SK-N-SH (cell line): Measurements from ENCODE around the gene ALKBH8. TPM values are rescaled to one million over a fixed set of nuclear protein-coding genes. Genes with fewer than 3 reads are reported as not detected.

ENCODE experiments used
- CTCF ChIA-PET: fragments of 300-600, 350-600 bp; formaldehyde crosslinking; extraction: SDS; loops from one replicate; lab custom pipeline; 2021; lab: Yijun Ruan, JAX
- POLR2A ChIA-PET: fragments of 350-600 bp; sonication (Branson Sonifier 250); formaldehyde crosslinking; extraction: SDS; loops from one replicate; lab custom pipeline; 2020; ENCODE audit warnings: antibody characterized with exemption, inconsistent platforms; lab: Yijun Ruan, JAX
- DNase-seq: peaks from one replicate; pipeline ENCODE4 v3.0.0; 2012
- H2AFZ ChIP-seq: fragments of 200-600 bp; sonication (generic); 2 replicates; pipeline ENCODE4 v1.8.1; 2016; ENCODE audit warnings: antibody characterized with exemption, mild to moderate bottlenecking, low read depth
- H3F3A ChIP-seq: fragments of 200-600 bp; sonication (generic); replicated peaks from 2 replicates; pipeline ENCODE3; 2016; ENCODE audit warnings: antibody characterized with exemption, mild to moderate bottlenecking; ENCODE audit not compliant: insufficient read depth
- H3K27ac ChIP-seq, 2 experiments: fragments of 200-500 bp in 1 of 2; fragments of 200-600 bp in 1 of 2; sonication (Bioruptor generic) in 1 of 2; sonication (generic), shearing (Covaris generic) in 1 of 2; 2 replicates each; pipeline versions ENCODE4 v1.5.1 to v1.6.1; 2014 to 2016; ENCODE audit warnings: low read depth in 2 of 2, inconsistent platforms in 1 of 2, low read length in 1 of 2, mild to moderate bottlenecking in 1 of 2, mixed read lengths in 1 of 2
- H3K27me3 ChIP-seq: fragments of 200-600 bp; sonication (generic), shearing (Covaris generic); 2 replicates; pipeline ENCODE4 v1.6.1; 2016; ENCODE audit warnings: mixed run types; ENCODE audit not compliant: insufficient read depth
- H3K36me3 ChIP-seq, 2 experiments: fragments of 200-500 bp in 1 of 2; fragments of 200-600 bp in 1 of 2; sonication (Bioruptor generic) in 1 of 2; sonication (generic) in 1 of 2; replicated peaks in 1 of 2; 2 replicates each; pipeline versions ENCODE3 to v1.5.1; 2014 to 2016; ENCODE audit warnings: low read length in 1 of 2, mild to moderate bottlenecking in 1 of 2; ENCODE audit not compliant: insufficient read depth in 2 of 2, control insufficient read depth in 1 of 2
- H3K4me1 ChIP-seq, 2 experiments: fragments of 200-500 bp in 1 of 2; fragments of 200-600 bp in 1 of 2; sonication (Bioruptor generic) in 1 of 2; sonication (generic), shearing (Covaris generic) in 1 of 2; 2 replicates each; pipeline versions ENCODE4 v1.5.1 to v1.6.1; 2014 to 2016; ENCODE audit warnings: low read depth in 1 of 2, low read length in 1 of 2, mixed run types in 1 of 2; ENCODE audit not compliant: insufficient read depth in 2 of 2, control insufficient read depth in 1 of 2
- H3K4me2 ChIP-seq: fragments of 200-600 bp; sonication (generic), shearing (Covaris generic); 2 replicates; pipeline ENCODE4 v1.6.1; 2017; ENCODE audit warnings: mixed run types
- H3K4me3 ChIP-seq, 2 experiments: fragments of 200-500 bp in 1 of 2; fragments of 200-600 bp in 1 of 2; sonication (Bioruptor generic) in 1 of 2; sonication (generic), shearing (Covaris generic) in 1 of 2; 2 replicates each; pipeline versions ENCODE4 v1.5.1 to v1.8.1; 2014 to 2016; ENCODE audit warnings: low read depth in 2 of 2, inconsistent platforms in 1 of 2, low read length in 1 of 2, mild to moderate bottlenecking in 1 of 2, mixed read lengths in 1 of 2, moderate library complexity in 1 of 2
- H3K79me2 ChIP-seq: fragments of 200-600 bp; sonication (generic); 2 replicates; pipeline ENCODE4 v1.8.1; 2017; ENCODE audit warnings: mild to moderate bottlenecking; ENCODE audit not compliant: insufficient read depth
- H3K9ac ChIP-seq: fragments of 200-600 bp; sonication (generic); 2 replicates; pipeline ENCODE4 v1.6.1; 2017; ENCODE audit warnings: mixed run types
- H3K9me2 ChIP-seq: fragments of 200-600 bp; sonication (generic); 2 replicates; pipeline ENCODE4 v1.6.1; 2017; ENCODE audit warnings: mixed run types
- H3K9me3 ChIP-seq: fragments of 200-600 bp; sonication (generic); 2 replicates; pipeline ENCODE4 v1.6.1; 2017; ENCODE audit warnings: mixed run types, mild to moderate bottlenecking, moderate library complexity
- H4K20me1 ChIP-seq: fragments of 200-600 bp; sonication (generic); 2 replicates; pipeline ENCODE4 v1.6.1; 2017; ENCODE audit warnings: mild to moderate bottlenecking, mixed run types; ENCODE audit not compliant: insufficient read depth
- CHD2 ChIP-seq: fragments of 150-350 bp; IDR thresholded peaks from 2 replicates; pipeline ENCODE4 v1.6.1; 2018; ENCODE audit warnings: low read length; ENCODE audit not compliant: partially characterized antibody
- ELF1 ChIP-seq: IDR thresholded peaks from 2 replicates; pipeline ENCODE4 v1.4.0; 2012
- FOSL2 ChIP-seq: IDR thresholded peaks from 2 replicates; pipeline ENCODE4 v1.4.0; 2012; ENCODE audit warnings: low read depth, mild to moderate bottlenecking, moderate library complexity, borderline replicate concordance
- FOXJ3 ChIP-seq: sonication (generic); formaldehyde crosslinking; IDR thresholded peaks from 2 replicates; pipeline ENCODE4 v1.5.1; 2020; ENCODE audit warnings: mild to moderate bottlenecking, missing genetic modification reagents
- IRF3 ChIP-seq: fragments of 150-350 bp; IDR thresholded peaks from 2 replicates; pipeline ENCODE4 v1.6.1; 2016; ENCODE audit warnings: mild to moderate bottlenecking, low read depth, low read length
- MEF2A ChIP-seq: IDR thresholded peaks from 2 replicates; pipeline ENCODE4 v1.4.0; 2012; ENCODE audit warnings: low read depth, borderline replicate concordance
- MXI1 ChIP-seq: IDR thresholded peaks from 2 replicates; pipeline ENCODE4 v1.6.1; 2012; ENCODE audit warnings: mild to moderate bottlenecking, low read depth, low read length, improper control_type of control experiment
- NFIC ChIP-seq: IDR thresholded peaks from 2 replicates; pipeline ENCODE4 v1.4.0; 2012; ENCODE audit warnings: borderline replicate concordance
- NRF1 ChIP-seq: IDR thresholded peaks from 2 replicates; pipeline ENCODE4 v1.6.1; 2012; ENCODE audit warnings: low read depth, mild to moderate bottlenecking, low read length
- RAD21 ChIP-seq: IDR thresholded peaks from 2 replicates; pipeline ENCODE4 v1.6.1; 2012; ENCODE audit warnings: mild to moderate bottlenecking, low read length
- SIN3A ChIP-seq: IDR thresholded peaks from 2 replicates; pipeline ENCODE4 v1.6.1; 2012; ENCODE audit warnings: low read depth, mild to moderate bottlenecking, low read length, moderate library complexity, borderline replicate concordance
- SMC3 ChIP-seq: IDR thresholded peaks from 2 replicates; pipeline ENCODE4 v1.6.1; 2012; ENCODE audit warnings: low read depth, low read length, improper control_type of control experiment
- TAF1 ChIP-seq: IDR thresholded peaks from 2 replicates; pipeline ENCODE4 v1.6.1; 2012; ENCODE audit warnings: low read depth, mild to moderate bottlenecking, low read length, moderate library complexity, borderline replicate concordance
- TCF12 ChIP-seq: IDR thresholded peaks from 2 replicates; pipeline ENCODE4 v1.4.0; 2012
- YY1 ChIP-seq: IDR thresholded peaks from 2 replicates; pipeline ENCODE4 v1.4.0; 2012; ENCODE audit warnings: low read depth, mild to moderate bottlenecking
- WGBS: methylation state at CpG from one replicate; pipeline ENCODE4 v1.1.6; 2017; ENCODE audit warnings: low lambda C conversion rate; 5-methylcytosine and 5-hydroxymethylcytosine counted together
- polyA plus RNA-seq, 3 experiments: library from polyadenylated mRNA; depleted of rRNA; stranded (reverse); fragments of >200 nt; gene quantifications; 2 replicates each; pipeline ENCODE4 v1.2.3, GENCODE V29; 2012
- TF ChIP-seq, protein P1 (sequence below): IDR thresholded peaks from 2 replicates; pipeline ENCODE4; 2012
- TF ChIP-seq, protein P2 (sequence below): fragments of 200-600 bp; sonication (generic); IDR thresholded peaks from 2 replicates; pipeline ENCODE4 v1.6.1; 2017; ENCODE audit warnings: antibody characterized with exemption, mild to moderate bottlenecking, moderate library complexity
- TF ChIP-seq, protein P3 (sequence below): fragments of 150-350 bp; IDR thresholded peaks from 2 replicates; pipeline ENCODE4 v1.6.1; 2017; ENCODE audit warnings: antibody characterized with exemption, low read length, low read depth, borderline replicate concordance
- TF ChIP-seq, protein P4 (sequence below): IDR thresholded peaks from 2 replicates; pipeline ENCODE4 v1.4.0; 2012; ENCODE audit warnings: low read depth, borderline replicate concordance

The ALKBH8 gene
- polyA plus RNA-seq, 1 of the 3 experiments (the other 2 are of a cell fraction), result 2.4 TPM

DNA sequence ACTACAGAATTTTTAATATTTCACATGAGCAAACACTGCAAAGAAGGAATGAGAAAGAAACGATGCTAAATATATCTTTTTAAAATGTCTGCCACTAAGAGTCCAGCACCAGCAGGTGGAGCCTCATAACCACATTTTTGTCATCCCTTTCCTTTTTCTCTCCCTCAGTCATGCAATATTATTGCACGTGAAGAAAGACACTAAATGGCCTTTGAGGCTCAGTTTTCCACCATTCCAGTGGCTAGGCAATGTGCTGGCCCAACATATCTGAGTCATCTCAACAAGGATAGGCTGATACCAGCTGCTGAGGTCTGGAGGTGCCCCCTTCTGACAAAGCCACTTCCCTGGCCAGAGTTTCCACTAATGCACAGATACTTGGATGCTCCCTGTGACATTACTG, 1.8 kb downstream of the ALKBH8 start:
- peaks cover 11 to 15% of the 10 kb centered on the region in 2 experiments for H3K36me3 ChIP-seq
- H2AFZ ChIP-seq, result no peak overlapping the region; the same call in 1 of the 2 replicates
- H3K79me2 ChIP-seq, result peaks cover 31% of the 10 kb centered on the region; the same call in 1 of the 2 replicates
- WGBS, result 10% methylated on average over 2 of the region's 2 CpGs
- peak; percentile 42 for DNase-seq
- no peaks in the 10 kb centered on the region for H3K9me2 ChIP-seq
- no peak for TF ChIP-seq SIN3A
- TF ChIP-seq NFIC, result no peak
- no peak for TF ChIP-seq TAF1
- TF ChIP-seq, protein P1, sequence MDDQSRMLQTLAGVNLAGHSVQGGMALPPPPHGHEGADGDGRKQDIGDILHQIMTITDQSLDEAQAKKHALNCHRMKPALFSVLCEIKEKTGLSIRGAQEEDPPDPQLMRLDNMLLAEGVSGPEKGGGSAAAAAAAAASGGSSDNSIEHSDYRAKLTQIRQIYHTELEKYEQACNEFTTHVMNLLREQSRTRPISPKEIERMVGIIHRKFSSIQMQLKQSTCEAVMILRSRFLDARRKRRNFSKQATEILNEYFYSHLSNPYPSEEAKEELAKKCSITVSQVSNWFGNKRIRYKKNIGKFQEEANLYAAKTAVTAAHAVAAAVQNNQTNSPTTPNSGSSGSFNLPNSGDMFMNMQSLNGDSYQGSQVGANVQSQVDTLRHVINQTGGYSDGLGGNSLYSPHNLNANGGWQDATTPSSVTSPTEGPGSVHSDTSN, result no peak
- no peak for TF ChIP-seq IRF3
- TF ChIP-seq, protein P2, sequence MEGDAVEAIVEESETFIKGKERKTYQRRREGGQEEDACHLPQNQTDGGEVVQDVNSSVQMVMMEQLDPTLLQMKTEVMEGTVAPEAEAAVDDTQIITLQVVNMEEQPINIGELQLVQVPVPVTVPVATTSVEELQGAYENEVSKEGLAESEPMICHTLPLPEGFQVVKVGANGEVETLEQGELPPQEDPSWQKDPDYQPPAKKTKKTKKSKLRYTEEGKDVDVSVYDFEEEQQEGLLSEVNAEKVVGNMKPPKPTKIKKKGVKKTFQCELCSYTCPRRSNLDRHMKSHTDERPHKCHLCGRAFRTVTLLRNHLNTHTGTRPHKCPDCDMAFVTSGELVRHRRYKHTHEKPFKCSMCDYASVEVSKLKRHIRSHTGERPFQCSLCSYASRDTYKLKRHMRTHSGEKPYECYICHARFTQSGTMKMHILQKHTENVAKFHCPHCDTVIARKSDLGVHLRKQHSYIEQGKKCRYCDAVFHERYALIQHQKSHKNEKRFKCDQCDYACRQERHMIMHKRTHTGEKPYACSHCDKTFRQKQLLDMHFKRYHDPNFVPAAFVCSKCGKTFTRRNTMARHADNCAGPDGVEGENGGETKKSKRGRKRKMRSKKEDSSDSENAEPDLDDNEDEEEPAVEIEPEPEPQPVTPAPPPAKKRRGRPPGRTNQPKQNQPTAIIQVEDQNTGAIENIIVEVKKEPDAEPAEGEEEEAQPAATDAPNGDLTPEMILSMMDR, result peak; percentile 77
- TF ChIP-seq, protein P3, sequence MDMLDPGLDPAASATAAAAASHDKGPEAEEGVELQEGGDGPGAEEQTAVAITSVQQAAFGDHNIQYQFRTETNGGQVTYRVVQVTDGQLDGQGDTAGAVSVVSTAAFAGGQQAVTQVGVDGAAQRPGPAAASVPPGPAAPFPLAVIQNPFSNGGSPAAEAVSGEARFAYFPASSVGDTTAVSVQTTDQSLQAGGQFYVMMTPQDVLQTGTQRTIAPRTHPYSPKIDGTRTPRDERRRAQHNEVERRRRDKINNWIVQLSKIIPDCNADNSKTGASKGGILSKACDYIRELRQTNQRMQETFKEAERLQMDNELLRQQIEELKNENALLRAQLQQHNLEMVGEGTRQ, result no peak
- TF ChIP-seq ELF1, result no peak
- peak; percentile 63 for TF ChIP-seq SMC3
- no peak for TF ChIP-seq MEF2A
- no peak for TF ChIP-seq TCF12
- TF ChIP-seq FOXJ3, result no peak
- TF ChIP-seq, protein P4, sequence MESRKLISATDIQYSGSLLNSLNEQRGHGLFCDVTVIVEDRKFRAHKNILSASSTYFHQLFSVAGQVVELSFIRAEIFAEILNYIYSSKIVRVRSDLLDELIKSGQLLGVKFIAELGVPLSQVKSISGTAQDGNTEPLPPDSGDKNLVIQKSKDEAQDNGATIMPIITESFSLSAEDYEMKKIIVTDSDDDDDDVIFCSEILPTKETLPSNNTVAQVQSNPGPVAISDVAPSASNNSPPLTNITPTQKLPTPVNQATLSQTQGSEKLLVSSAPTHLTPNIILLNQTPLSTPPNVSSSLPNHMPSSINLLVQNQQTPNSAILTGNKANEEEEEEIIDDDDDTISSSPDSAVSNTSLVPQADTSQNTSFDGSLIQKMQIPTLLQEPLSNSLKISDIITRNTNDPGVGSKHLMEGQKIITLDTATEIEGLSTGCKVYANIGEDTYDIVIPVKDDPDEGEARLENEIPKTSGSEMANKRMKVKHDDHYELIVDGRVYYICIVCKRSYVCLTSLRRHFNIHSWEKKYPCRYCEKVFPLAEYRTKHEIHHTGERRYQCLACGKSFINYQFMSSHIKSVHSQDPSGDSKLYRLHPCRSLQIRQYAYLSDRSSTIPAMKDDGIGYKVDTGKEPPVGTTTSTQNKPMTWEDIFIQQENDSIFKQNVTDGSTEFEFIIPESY, result no peak
- no peak for TF ChIP-seq CHD2
- TF ChIP-seq RAD21, result peak; percentile 84
- TF ChIP-seq MXI1, result 0 out of 2 replicates have a peak, but pooled peaks have one; percentile 34
- no peak for TF ChIP-seq FOSL2
- peak; percentile 64; the same call in 1 of the 2 replicates for TF ChIP-seq YY1
- no peak for TF ChIP-seq NRF1
- H3K4me2 ChIP-seq, result peak overlapping the region; percentile 77
- ChIA-PET CTCF (interaction anchor here (0.6 to 8.6 kb wide), 33 partner anchors 9 to 1056 kb away, joined by 3 to 110 read pairs (median 4); no protein-coding TSS in a partner anchor), POLR2A (no interaction called here)
- peaks cover 41% of the 10 kb centered on the region for H3F3A ChIP-seq
- no peaks in the 10 kb centered on the region for H3K27me3 ChIP-seq
- H3K27ac ChIP-seq, result peak overlapping the region; percentile 50 to 83
- no peaks in the 10 kb centered on the region for H3K9me3 ChIP-seq
- H3K9ac ChIP-seq, result peak overlapping the region; percentile 49; the same call in 1 of the 2 replicates
- no peaks in the 10 kb centered on the region for H4K20me1 ChIP-seq
- peaks cover 31 to 46% of the 10 kb centered on the region in 2 experiments for H3K4me1 ChIP-seq
- peak overlapping the region in 1 of 2 experiments; percentile 34; a peak in 1 of 4 replicates for H3K4me3 ChIP-seq
